ENCODE measurements around the gene RNU7-1.

- TF ChIP-seq CTCF (IDR thresholded peaks at IDR 0.05), result no peak
- no peak for TF ChIP-seq POLR2A (IDR thresholded peaks at IDR 0.05)
These were observed 18.4 kb upstream of the RNU7-1 start for GRCh38 chr12:6925239-6925539.
